Ishikawa (cell line): ENCODE measurements around the gene TMEM107.

ENCODE experiments used
- CEBPB ChIP-seq: IDR thresholded peaks from 2 replicates; pipeline ENCODE4 v1.6.1; 2012
- CREB1 ChIP-seq: IDR thresholded peaks from 2 replicates; pipeline ENCODE4 v1.6.1; 2012; ENCODE audit warnings: low read depth
- EGR1 ChIP-seq: IDR thresholded peaks from 2 replicates; pipeline ENCODE4 v1.6.1; 2012
- EP300 ChIP-seq: IDR thresholded peaks from 2 replicates; pipeline ENCODE4 v1.6.1; 2012; ENCODE audit warnings: borderline replicate concordance
- FOXM1 ChIP-seq: IDR thresholded peaks from 2 replicates; pipeline ENCODE4 v1.6.1; 2012; ENCODE audit warnings: low read depth, borderline replicate concordance
- NFIC ChIP-seq: IDR thresholded peaks from 2 replicates; pipeline ENCODE4 v1.6.1; 2012
- RAD21 ChIP-seq: IDR thresholded peaks from 2 replicates; pipeline ENCODE4 v1.6.1; 2012; ENCODE audit warnings: low read depth
- TAF1 ChIP-seq: IDR thresholded peaks from 2 replicates; pipeline ENCODE4 v1.6.1; 2012; ENCODE audit warnings: low read depth, mild to moderate bottlenecking
- TCF12 ChIP-seq: IDR thresholded peaks from 2 replicates; pipeline ENCODE4 v1.6.1; 2012; ENCODE audit warnings: low read depth
- TEAD4 ChIP-seq: IDR thresholded peaks from 2 replicates; pipeline ENCODE4 v1.6.1; 2012
- YY1 ChIP-seq: IDR thresholded peaks from 2 replicates; pipeline ENCODE4 v1.6.1; 2012; ENCODE audit warnings: low read depth
- ZBTB7A ChIP-seq: IDR thresholded peaks from 2 replicates; pipeline ENCODE4 v1.6.1; 2012; ENCODE audit warnings: low read depth
- TF ChIP-seq, protein P1 (sequence below): IDR thresholded peaks from 2 replicates; pipeline ENCODE4 v1.6.1; 2012
- TF ChIP-seq, protein P2 (sequence below): IDR thresholded peaks from 2 replicates; pipeline ENCODE4 v1.6.1; 2012
- TF ChIP-seq, protein P3 (sequence below): IDR thresholded peaks from 2 replicates; pipeline ENCODE4 v1.6.1; 2012; ENCODE audit warnings: low read depth, mild to moderate bottlenecking

The TMEM107 gene

GRCh38 chr17:8173871-8174322 lies 2.3 kb downstream of the TMEM107 start:
- TF ChIP-seq, protein P1, sequence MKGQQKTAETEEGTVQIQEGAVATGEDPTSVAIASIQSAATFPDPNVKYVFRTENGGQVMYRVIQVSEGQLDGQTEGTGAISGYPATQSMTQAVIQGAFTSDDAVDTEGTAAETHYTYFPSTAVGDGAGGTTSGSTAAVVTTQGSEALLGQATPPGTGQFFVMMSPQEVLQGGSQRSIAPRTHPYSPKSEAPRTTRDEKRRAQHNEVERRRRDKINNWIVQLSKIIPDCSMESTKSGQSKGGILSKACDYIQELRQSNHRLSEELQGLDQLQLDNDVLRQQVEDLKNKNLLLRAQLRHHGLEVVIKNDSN: no peak
- TF ChIP-seq TAF1 (no peak), RAD21 (no peak), TCF12 (no peak), NFIC (no peak), FOXM1 (no peak), EP300 (no peak), TEAD4 (no peak), CEBPB (no peak), ZBTB7A (no peak), YY1 (no peak)
- TF ChIP-seq, protein P2, sequence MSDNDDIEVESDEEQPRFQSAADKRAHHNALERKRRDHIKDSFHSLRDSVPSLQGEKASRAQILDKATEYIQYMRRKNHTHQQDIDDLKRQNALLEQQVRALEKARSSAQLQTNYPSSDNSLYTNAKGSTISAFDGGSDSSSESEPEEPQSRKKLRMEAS: no peak
- TF ChIP-seq, protein P3, sequence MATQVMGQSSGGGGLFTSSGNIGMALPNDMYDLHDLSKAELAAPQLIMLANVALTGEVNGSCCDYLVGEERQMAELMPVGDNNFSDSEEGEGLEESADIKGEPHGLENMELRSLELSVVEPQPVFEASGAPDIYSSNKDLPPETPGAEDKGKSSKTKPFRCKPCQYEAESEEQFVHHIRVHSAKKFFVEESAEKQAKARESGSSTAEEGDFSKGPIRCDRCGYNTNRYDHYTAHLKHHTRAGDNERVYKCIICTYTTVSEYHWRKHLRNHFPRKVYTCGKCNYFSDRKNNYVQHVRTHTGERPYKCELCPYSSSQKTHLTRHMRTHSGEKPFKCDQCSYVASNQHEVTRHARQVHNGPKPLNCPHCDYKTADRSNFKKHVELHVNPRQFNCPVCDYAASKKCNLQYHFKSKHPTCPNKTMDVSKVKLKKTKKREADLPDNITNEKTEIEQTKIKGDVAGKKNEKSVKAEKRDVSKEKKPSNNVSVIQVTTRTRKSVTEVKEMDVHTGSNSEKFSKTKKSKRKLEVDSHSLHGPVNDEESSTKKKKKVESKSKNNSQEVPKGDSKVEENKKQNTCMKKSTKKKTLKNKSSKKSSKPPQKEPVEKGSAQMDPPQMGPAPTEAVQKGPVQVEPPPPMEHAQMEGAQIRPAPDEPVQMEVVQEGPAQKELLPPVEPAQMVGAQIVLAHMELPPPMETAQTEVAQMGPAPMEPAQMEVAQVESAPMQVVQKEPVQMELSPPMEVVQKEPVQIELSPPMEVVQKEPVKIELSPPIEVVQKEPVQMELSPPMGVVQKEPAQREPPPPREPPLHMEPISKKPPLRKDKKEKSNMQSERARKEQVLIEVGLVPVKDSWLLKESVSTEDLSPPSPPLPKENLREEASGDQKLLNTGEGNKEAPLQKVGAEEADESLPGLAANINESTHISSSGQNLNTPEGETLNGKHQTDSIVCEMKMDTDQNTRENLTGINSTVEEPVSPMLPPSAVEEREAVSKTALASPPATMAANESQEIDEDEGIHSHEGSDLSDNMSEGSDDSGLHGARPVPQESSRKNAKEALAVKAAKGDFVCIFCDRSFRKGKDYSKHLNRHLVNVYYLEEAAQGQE: no peak

DNA sequence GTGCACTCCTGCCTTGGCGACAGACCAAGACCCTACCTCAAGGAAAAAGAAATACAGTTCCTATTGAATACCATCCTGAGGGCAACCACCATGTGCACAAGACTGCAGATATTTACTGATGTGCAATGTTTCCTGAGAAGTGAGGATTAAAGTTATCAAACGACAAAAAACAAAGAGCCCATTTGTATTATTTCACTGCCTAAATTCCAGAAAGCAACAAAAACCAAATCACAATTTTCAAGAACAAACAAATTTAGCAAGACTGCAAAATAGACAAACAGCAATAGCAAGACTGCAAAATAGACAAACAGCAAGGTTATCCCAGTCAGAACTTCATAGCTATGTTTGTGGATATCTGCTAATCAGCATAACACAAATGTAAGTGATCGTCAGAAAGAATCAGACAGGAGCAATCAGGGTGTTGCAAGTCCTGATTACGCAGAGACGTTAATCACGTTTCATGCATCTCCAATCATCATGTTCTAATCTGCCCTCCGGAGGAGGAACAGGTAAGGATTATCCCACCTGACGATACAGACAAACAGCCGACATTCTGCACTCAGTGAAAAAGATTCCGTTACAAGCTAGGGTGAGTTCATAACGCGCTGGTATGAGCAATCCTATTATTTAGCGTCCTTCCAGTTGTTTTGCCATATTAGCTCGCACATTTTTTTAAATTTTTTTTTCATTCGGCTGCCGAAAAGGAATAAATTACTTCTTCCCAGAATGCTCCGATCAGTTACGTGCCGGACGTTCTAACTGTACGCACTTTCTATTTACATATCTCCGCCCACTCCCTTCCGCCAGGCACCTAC lies 2.9 kb downstream of the TMEM107 start:
- TF ChIP-seq TCF12 (peak; percentile 83), NFIC (peak; percentile 51), FOXM1 (no peak), EGR1 (no peak), ZBTB7A (no peak), TAF1 (no peak), CEBPB (peak; percentile 92), RAD21 (no peak), YY1 (peak; percentile 50; the same call in 1 of the 2 replicates), CREB1 (peak; percentile 45; the same call in 1 of the 2 replicates), TEAD4 (peak; percentile 79), EP300 (no peak)
- TF ChIP-seq, protein P1: peak; percentile 36; the same call in 1 of the 2 replicates
- TF ChIP-seq, protein P3: no peak
- TF ChIP-seq, protein P2: peak; percentile 63; the same call in 1 of the 2 replicates

GRCh38 chr17:8167526-8167925 lies 8.7 kb downstream of the TMEM107 start:
- no peak for TF ChIP-seq TCF12
- TF ChIP-seq RAD21: no peak
- no peak for TF ChIP-seq CEBPB
- no peak for TF ChIP-seq EGR1
- no peak for TF ChIP-seq NFIC
- TF ChIP-seq, protein P3: no peak
- no peak for TF ChIP-seq ZBTB7A
- no peak for TF ChIP-seq YY1
- no peak for TF ChIP-seq TEAD4
- no peak for TF ChIP-seq TAF1
- TF ChIP-seq, protein P2: no peak
- no peak for TF ChIP-seq CREB1
- TF ChIP-seq, protein P1: no peak
